ENCODE results near the gene AKAP13. TPM values are rescaled to one million over a fixed set of nuclear protein-coding genes. Genes with fewer than 3 reads are reported as not detected.

AKAP13 gene
- total RNA-seq, 1 donor from 2014 or later: 73.8 TPM

- no peak overlapping the region for H3K27ac ChIP-seq
- DNase-seq (ENCODE audit: low spot score): no peak
- no peak overlapping the region for H2AFZ ChIP-seq (replicated peaks)
- peaks cover 10% of the 10 kb centered on the region for H3K4me1 ChIP-seq
- no peaks in the 10 kb centered on the region for H4K20me1 ChIP-seq (ENCODE audit: low read depth)
- Mint-ChIP-seq H3K27me3 (ENCODE audit: insufficient read depth, low read depth) (no peaks in the 10 kb centered on the region), H3K4me3 (no peak overlapping the region), H3K27ac (no peak overlapping the region), H3K36me3 (peaks cover 41% of the 10 kb centered on the region), H3K9me3 (no peaks in the 10 kb centered on the region), H3K4me1 (peaks cover 6% of the 10 kb centered on the region)
- no peaks in the 10 kb centered on the region for H3K9me3 ChIP-seq (ENCODE audit: low read depth)
- H3K36me3 ChIP-seq: peaks cover 8% of the 10 kb centered on the region
- H3F3A ChIP-seq (ENCODE audit: low read depth): peaks cover 6% of the 10 kb centered on the region
- TF ChIP-seq, protein P1, sequence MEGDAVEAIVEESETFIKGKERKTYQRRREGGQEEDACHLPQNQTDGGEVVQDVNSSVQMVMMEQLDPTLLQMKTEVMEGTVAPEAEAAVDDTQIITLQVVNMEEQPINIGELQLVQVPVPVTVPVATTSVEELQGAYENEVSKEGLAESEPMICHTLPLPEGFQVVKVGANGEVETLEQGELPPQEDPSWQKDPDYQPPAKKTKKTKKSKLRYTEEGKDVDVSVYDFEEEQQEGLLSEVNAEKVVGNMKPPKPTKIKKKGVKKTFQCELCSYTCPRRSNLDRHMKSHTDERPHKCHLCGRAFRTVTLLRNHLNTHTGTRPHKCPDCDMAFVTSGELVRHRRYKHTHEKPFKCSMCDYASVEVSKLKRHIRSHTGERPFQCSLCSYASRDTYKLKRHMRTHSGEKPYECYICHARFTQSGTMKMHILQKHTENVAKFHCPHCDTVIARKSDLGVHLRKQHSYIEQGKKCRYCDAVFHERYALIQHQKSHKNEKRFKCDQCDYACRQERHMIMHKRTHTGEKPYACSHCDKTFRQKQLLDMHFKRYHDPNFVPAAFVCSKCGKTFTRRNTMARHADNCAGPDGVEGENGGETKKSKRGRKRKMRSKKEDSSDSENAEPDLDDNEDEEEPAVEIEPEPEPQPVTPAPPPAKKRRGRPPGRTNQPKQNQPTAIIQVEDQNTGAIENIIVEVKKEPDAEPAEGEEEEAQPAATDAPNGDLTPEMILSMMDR (IDR thresholded peaks at IDR 0.05): no peak
- no peak for TF ChIP-seq EZH2 (IDR thresholded peaks at IDR 0.05)
- TF ChIP-seq EZH2phosphoT487 (IDR thresholded peaks at IDR 0.05): no peak
- no peaks in the 10 kb centered on the region for H3K27me3 ChIP-seq
- no peak overlapping the region for H3K9ac ChIP-seq
- no peak overlapping the region for H3K4me3 ChIP-seq
- no peak overlapping the region for H3K4me2 ChIP-seq
- no peaks in the 10 kb centered on the region for H3K79me2 ChIP-seq (ENCODE audit: low read depth)
These were observed 338.0 kb downstream of the AKAP13 start for GRCh38 chr15:85718271-85718971.

DNA sequence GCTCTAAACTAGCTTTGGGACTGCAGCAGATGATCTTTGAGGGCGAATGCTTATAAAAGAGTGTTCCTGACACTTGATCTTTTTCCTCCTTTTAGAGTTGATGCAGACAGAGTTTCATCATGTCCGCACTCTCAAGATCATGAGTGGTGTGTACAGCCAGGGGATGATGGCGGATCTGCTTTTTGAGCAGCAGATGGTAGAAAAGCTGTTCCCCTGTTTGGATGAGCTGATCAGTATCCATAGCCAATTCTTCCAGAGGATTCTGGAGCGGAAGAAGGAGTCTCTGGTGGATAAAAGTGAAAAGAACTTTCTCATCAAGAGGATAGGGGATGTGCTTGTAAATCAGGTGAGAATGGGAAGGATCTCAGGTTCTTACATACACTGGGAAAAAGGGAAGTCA, 338.6 kb downstream of the AKAP13 start:
- no peak for TF ChIP-seq EZH2phosphoT487 (IDR thresholded peaks at IDR 0.05)
- Mint-ChIP-seq H3K4me3 (no peak overlapping the region), H3K36me3 (peaks cover 38% of the 10 kb centered on the region), H3K27me3 (ENCODE audit: insufficient read depth, low read depth) (no peaks in the 10 kb centered on the region), H3K27ac (no peak overlapping the region), H3K9me3 (no peaks in the 10 kb centered on the region), H3K4me1 (peaks cover 6% of the 10 kb centered on the region)
- Histone ChIP-seq H4K20me1 (ENCODE audit: low read depth) (no peaks in the 10 kb centered on the region), H3F3A (ENCODE audit: low read depth) (peaks cover 6% of the 10 kb centered on the region), H3K36me3 (peaks cover 8% of the 10 kb centered on the region), H3K27me3 (no peaks in the 10 kb centered on the region), H3K4me1 (peaks cover 10% of the 10 kb centered on the region), H3K4me3 (no peak overlapping the region), H3K9me3 (ENCODE audit: low read depth) (no peaks in the 10 kb centered on the region), H3K79me2 (ENCODE audit: low read depth) (no peaks in the 10 kb centered on the region), H2AFZ (replicated peaks) (no peak overlapping the region), H3K27ac (no peak overlapping the region), H3K9ac (no peak overlapping the region), H3K4me2 (no peak overlapping the region)
- no peak for DNase-seq (ENCODE audit: low spot score)

- H3K4me2 ChIP-seq: no peak overlapping the region
- no peaks in the 10 kb centered on the region for H3F3A ChIP-seq (ENCODE audit: low read depth)
- TF ChIP-seq EZH2 (IDR thresholded peaks at IDR 0.05) (no peak), EZH2phosphoT487 (IDR thresholded peaks at IDR 0.05) (no peak)
- TF ChIP-seq, protein P1 (IDR thresholded peaks at IDR 0.05): no peak
- H3K4me1 Mint-ChIP-seq: no peaks in the 10 kb centered on the region
- no peaks in the 10 kb centered on the region for H3K79me2 ChIP-seq (ENCODE audit: low read depth)
- no peaks in the 10 kb centered on the region for H3K4me1 ChIP-seq
- H3K36me3 Mint-ChIP-seq: peaks cover 18% of the 10 kb centered on the region
- H3K9ac ChIP-seq: no peak overlapping the region
- no peak overlapping the region for H3K27ac Mint-ChIP-seq
- no peak for DNase-seq (ENCODE audit: low spot score)
- H2AFZ ChIP-seq (replicated peaks): no peak overlapping the region
- H3K36me3 ChIP-seq: no peaks in the 10 kb centered on the region
- no peak overlapping the region for H3K4me3 Mint-ChIP-seq
- no peak overlapping the region for H3K4me3 ChIP-seq
- no peaks in the 10 kb centered on the region for H3K27me3 Mint-ChIP-seq (ENCODE audit: insufficient read depth, low read depth)
- no peaks in the 10 kb centered on the region for H3K9me3 Mint-ChIP-seq
- no peaks in the 10 kb centered on the region for H4K20me1 ChIP-seq (ENCODE audit: low read depth)
- H3K9me3 ChIP-seq (ENCODE audit: low read depth): no peaks in the 10 kb centered on the region
- H3K27ac ChIP-seq: no peak overlapping the region
- H3K27me3 ChIP-seq: no peaks in the 10 kb centered on the region
These were observed 342.2 kb downstream of the AKAP13 start for GRCh38 chr15:85722374-85723152.

All from neural progenitor cell (in vitro differentiated cells).